GM13976 (cell line): ENCODE results near the gene EYA4.

Source experiments
- DNase-seq: peaks from one replicate; pipeline ENCODE4 v3.0.0; 2012; ENCODE audit warnings: low spot score
- in situ Hi-C: fragments of 300-500 bp; cut with MboI; formaldehyde crosslinking; loops from one replicate; pipeline ENCODE4 v1.12.0; 2022; ENCODE audit warnings: low sequenced_read_pairs, mixed read lengths, inconsistent platforms; ENCODE audit not compliant: unreplicated experiment
- TF ChIP-seq, protein P1 (sequence below): IDR thresholded peaks from 2 replicates; pipeline ENCODE4 v1.5.1; 2012; ENCODE audit warnings: borderline replicate concordance, mild to moderate bottlenecking; ENCODE audit not compliant: insufficient read depth; ENCODE audit errors: extremely low read depth, missing control alignments, control extremely low read depth

EYA4 gene

DNA sequence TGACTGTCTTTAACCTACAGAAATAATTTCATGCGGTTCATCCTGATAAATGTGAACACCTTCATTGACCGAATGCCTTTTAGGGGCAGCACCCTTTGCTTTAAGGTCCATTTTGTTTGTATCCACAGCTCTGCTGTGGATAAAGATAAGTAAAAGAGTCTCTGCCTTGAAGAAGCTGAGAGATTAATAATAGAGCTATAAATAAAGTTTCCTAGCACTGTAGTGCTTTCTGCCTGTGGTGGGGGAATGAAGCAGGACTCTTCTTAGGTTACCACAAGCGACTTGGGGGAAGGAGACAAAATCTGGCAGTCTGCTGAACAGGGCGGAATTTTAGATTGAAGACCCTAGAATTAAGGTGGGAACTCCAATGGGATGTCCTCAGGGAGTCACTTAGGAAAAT lies 57.6 kb downstream of the EYA4 start:
- in situ Hi-C loops: no loop called here
- DNase-seq: no peak
- TF ChIP-seq, protein P1, sequence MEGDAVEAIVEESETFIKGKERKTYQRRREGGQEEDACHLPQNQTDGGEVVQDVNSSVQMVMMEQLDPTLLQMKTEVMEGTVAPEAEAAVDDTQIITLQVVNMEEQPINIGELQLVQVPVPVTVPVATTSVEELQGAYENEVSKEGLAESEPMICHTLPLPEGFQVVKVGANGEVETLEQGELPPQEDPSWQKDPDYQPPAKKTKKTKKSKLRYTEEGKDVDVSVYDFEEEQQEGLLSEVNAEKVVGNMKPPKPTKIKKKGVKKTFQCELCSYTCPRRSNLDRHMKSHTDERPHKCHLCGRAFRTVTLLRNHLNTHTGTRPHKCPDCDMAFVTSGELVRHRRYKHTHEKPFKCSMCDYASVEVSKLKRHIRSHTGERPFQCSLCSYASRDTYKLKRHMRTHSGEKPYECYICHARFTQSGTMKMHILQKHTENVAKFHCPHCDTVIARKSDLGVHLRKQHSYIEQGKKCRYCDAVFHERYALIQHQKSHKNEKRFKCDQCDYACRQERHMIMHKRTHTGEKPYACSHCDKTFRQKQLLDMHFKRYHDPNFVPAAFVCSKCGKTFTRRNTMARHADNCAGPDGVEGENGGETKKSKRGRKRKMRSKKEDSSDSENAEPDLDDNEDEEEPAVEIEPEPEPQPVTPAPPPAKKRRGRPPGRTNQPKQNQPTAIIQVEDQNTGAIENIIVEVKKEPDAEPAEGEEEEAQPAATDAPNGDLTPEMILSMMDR: no peak

DNA sequence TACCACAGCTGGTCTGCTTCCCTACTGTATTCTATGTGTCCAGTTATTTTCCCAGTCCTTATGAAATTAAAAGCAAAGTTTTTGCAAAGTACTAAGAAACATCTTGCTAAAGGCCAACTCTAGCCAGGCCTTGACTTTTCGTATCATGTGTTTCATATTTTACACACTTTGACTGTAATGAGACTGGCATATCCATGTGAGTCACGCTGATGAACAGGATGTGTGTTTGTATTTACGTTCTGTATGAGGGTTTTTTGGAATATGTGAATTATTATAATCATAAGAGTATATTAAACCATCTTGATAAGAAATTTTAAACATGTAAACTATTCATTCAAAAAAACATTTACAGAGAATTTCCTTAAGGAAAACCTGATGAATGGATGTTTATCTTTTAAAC lies 59.7 kb downstream of the EYA4 start:
- TF ChIP-seq, protein P1: no peak
- no peak for DNase-seq
- in situ Hi-C loops: no loop called here

DNA sequence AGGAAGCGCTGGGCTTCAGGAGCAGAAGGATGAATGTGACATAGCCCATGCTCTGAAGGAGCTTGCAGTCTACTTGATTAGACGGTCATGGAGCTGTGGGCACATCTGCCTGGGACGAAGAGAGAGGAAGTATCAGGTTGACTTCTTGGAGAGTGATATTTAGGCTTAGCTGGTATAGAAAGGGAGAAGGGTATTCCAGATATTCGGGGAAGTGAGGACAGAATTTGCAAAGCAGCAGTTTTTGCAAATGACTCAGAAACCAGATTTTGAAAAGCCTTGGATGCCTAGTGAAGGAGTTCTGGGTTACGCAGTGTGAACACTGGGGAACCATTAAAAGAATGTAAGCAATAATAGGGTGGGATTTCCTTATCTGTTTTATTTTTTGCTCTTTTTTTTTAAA lies 60.7 kb downstream of the EYA4 start:
- TF ChIP-seq, protein P1: no peak
- no peak for DNase-seq
- in situ Hi-C loops: no loop called here

DNA sequence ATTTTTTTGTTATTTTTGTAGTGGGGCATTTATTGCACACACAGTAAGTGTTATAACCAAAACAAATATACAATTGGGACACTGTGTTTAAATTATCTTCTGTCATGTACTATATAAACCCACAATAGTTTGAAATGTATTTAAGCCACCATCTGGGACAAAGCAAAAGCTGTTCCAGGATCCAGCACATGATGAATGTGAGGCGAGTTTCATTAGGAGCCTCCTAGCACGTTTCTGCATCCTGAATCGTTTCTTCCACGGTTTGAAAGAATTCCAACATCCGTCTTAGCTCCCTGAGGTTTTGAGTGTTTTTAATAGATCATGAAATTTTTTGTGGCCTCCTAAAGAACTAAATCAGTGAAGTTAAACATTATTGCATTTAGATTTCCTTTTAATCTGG lies 65.8 kb downstream of the EYA4 start:
- in situ Hi-C loops: no loop called here
- TF ChIP-seq, protein P1: no peak
- no peak for DNase-seq

DNA sequence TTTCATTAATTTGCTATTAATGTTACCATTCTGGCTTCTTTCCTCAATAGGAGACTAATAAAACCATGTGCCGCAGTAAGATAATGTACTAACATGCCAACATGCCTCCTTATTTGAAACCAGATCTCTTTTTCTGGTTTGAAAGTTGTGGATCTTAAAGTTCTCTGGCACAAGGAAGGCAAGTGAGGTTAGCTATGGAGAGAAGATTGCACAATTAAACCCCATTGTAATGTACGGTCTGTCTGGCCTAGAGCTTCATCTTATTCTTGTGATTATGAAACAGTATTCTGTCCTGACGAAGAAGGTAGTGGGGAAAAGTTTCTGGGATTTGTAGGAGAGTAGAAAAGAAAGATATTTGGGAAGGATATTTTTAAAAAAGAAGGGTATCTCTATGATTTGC lies 68.4 kb downstream of the EYA4 start:
- TF ChIP-seq, protein P1: no peak
- in situ Hi-C loops: no loop called here
- no peak for DNase-seq

DNA sequence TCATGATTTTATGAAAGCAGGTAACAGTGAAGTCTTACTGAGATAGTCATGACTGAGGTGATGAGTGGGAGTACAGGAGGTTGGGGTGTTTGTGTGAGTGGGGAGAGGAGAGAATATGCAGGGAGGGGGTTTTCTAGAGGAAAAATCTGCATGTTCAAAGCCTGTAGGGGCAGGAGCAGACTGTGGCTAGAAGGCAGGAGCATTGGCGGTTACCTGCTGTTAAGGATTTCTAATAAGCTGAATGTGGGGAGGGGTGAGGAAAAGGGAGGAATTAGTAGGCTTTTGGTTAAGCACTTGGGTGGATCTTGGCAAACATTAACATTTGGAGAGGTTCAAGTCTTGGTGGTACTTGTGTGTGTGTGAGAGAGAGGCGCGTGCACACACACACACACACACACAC lies 70.8 kb downstream of the EYA4 start:
- TF ChIP-seq, protein P1: no peak
- no peak for DNase-seq
- in situ Hi-C loops: no loop called here

DNA sequence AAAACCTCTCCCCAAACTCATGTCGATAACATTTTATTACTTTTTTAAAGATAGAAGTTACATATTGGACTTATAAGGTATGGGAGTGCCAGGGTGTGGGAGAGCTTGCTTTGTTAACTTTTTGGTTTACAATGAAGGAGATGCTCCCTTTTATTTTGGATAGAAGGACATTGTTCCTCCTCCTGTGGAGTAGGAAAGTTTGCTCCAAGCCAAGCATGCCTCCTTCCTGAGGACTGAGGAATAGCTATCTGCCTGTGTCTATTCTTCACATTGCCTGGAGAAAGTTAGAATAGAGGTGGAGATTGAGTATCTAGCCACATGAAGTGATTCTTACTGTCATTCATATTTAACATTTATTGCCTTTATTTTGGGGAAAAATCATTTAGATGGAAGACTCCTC lies 71.9 kb downstream of the EYA4 start:
- TF ChIP-seq, protein P1: no peak

More for the DNA sequence above, 71.9 kb downstream of the EYA4 start:
- in situ Hi-C loops: no loop called here
- DNase-seq: no peak
